H9 (cell line): ENCODE measurements around the gene HS6ST1. TPM values are rescaled to one million over a fixed set of nuclear protein-coding genes. Genes with fewer than 3 reads are reported as not detected.

ENCODE experiments used
- DNase-seq: peaks from one replicate; pipeline ENCODE4 v3.0.0-alpha.2; 2017
- H2AFZ ChIP-seq: one replicate; pipeline ENCODE4 v1.6.1; 2013; ENCODE audit warnings: mild to moderate bottlenecking, low read length, control low read depth, moderate library complexity
- H2AK5ac ChIP-seq: 2 replicates; pipeline ENCODE4 v1.6.1; 2013; ENCODE audit warnings: low read length, control low read depth, mixed read lengths; ENCODE audit not compliant: insufficient read length
- H2BK120ac ChIP-seq: one replicate; pipeline ENCODE4 v1.6.1; 2013; ENCODE audit warnings: low read depth, mild to moderate bottlenecking, low read length, control low read depth, inconsistent platforms; ENCODE audit not compliant: poor library complexity, severe bottlenecking
- H2BK12ac ChIP-seq: 2 replicates; pipeline ENCODE4 v1.6.1; 2013; ENCODE audit warnings: low read length, control low read depth, mixed read lengths, low read depth; ENCODE audit not compliant: insufficient read length
- H2BK15ac ChIP-seq: 2 replicates; pipeline ENCODE4 v1.6.1; 2013; ENCODE audit warnings: low read depth, low read length, control low read depth
- H2BK20ac ChIP-seq: one replicate; pipeline ENCODE4 v1.6.1; 2013; ENCODE audit warnings: low read depth, mild to moderate bottlenecking, low read length, control low read depth, inconsistent platforms; ENCODE audit not compliant: poor library complexity, severe bottlenecking
- H2BK5ac ChIP-seq: 2 replicates; pipeline ENCODE4 v1.6.1; 2013; ENCODE audit warnings: low read length, control low read depth, mixed read lengths; ENCODE audit not compliant: insufficient read length
- H3K14ac ChIP-seq: 2 replicates; pipeline ENCODE4 v1.6.1; 2013; ENCODE audit warnings: low read length, control low read depth; ENCODE audit not compliant: insufficient read depth
- H3K18ac ChIP-seq: 2 replicates; pipeline ENCODE4 v1.6.1; 2013; ENCODE audit warnings: low read depth, mild to moderate bottlenecking, mixed read lengths, low read length, control low read depth; ENCODE audit not compliant: insufficient read length
- H3K23ac ChIP-seq: 2 replicates; pipeline ENCODE4 v1.6.1; 2013; ENCODE audit warnings: low read length, control low read depth, mixed read lengths, low read depth; ENCODE audit not compliant: insufficient read length
- H3K23me2 ChIP-seq: 2 replicates; pipeline ENCODE4 v1.6.1; 2013; ENCODE audit warnings: low read depth, mild to moderate bottlenecking, mixed read lengths, low read length, control low read depth; ENCODE audit not compliant: insufficient read length, poor library complexity, severe bottlenecking
- H3K27ac ChIP-seq: 2 replicates; pipeline ENCODE4 v1.5.1; 2013; ENCODE audit warnings: low read length, control low read depth, mixed read lengths, low read depth; ENCODE audit not compliant: insufficient read length
- H3K27me3 ChIP-seq: 2 replicates; pipeline ENCODE4 v1.6.1; 2013; ENCODE audit warnings: low read length, control low read depth, inconsistent platforms; ENCODE audit not compliant: insufficient read depth
- H3K4ac ChIP-seq: 2 replicates; pipeline ENCODE4 v1.6.1; 2013; ENCODE audit warnings: low read depth, mild to moderate bottlenecking, control low read depth, inconsistent platforms, low read length, moderate library complexity
- H3K4me1 ChIP-seq: 2 replicates; pipeline ENCODE4 v1.6.1; 2013; ENCODE audit warnings: low read length, control low read depth, inconsistent platforms; ENCODE audit not compliant: insufficient read depth
- H3K4me2 ChIP-seq: 2 replicates; pipeline ENCODE4 v1.6.1; 2013; ENCODE audit warnings: low read length, control low read depth, mixed read lengths; ENCODE audit not compliant: insufficient read length, insufficient read depth
- H3K56ac ChIP-seq: 2 replicates; pipeline ENCODE4 v1.6.1; 2013; ENCODE audit warnings: low read depth, mild to moderate bottlenecking, mixed read lengths, low read length, control low read depth; ENCODE audit not compliant: insufficient read length
- H3K79me1 ChIP-seq: 2 replicates; pipeline ENCODE4 v1.6.1; 2013; ENCODE audit warnings: low read depth, mild to moderate bottlenecking, moderate library complexity, low read length, control low read depth, inconsistent platforms; ENCODE audit not compliant: insufficient read depth, poor library complexity, severe bottlenecking
- H3K79me2 ChIP-seq: 2 replicates; pipeline ENCODE4 v1.6.1; 2013; ENCODE audit warnings: low read length, control low read depth, inconsistent platforms; ENCODE audit not compliant: insufficient read depth
- H3K9ac ChIP-seq: 2 replicates; pipeline ENCODE4 v1.6.1; 2013; ENCODE audit warnings: low read length, control low read depth, mixed read lengths; ENCODE audit not compliant: insufficient read length; ENCODE audit errors: extremely low read depth
- H3K9me3 ChIP-seq: one replicate; pipeline ENCODE4 v1.6.1; 2013; ENCODE audit warnings: low read depth, low read length, inconsistent platforms; ENCODE audit not compliant: control insufficient read depth
- H3T11ph ChIP-seq: one replicate; pipeline ENCODE4 v1.6.1; 2013; ENCODE audit warnings: mild to moderate bottlenecking, low read length, control low read depth, inconsistent platforms
- H4K20me1 ChIP-seq: one replicate; pipeline ENCODE4 v1.6.1; 2013; ENCODE audit not compliant: control insufficient read depth, insufficient read length, insufficient read depth
- H4K5ac ChIP-seq: 2 replicates; pipeline ENCODE4 v1.6.1; 2013; ENCODE audit warnings: low read depth, mild to moderate bottlenecking, mixed read lengths, low read length, control low read depth; ENCODE audit not compliant: insufficient read length
- H4K8ac ChIP-seq: replicated peaks from 2 replicates; pipeline ENCODE4 v1.6.1; 2013; ENCODE audit warnings: low read length, control low read depth, mixed read lengths, low read depth; ENCODE audit not compliant: insufficient read length
- H4K91ac ChIP-seq: 2 replicates; pipeline ENCODE4 v1.6.1; 2013; ENCODE audit warnings: low read depth, mild to moderate bottlenecking, moderate library complexity, mixed read lengths, low read length, control low read depth; ENCODE audit not compliant: insufficient read length
- H3K27ac Mint-ChIP-seq, 3 experiments: 2 replicates in 2 of 3; 3 replicates in 1 of 3; pipeline ENCODE4 v1.8.0; 2020 to 2021; ENCODE audit warnings: mixed read lengths in 3 of 3, mild to moderate bottlenecking in 1 of 3, moderate library complexity in 1 of 3
- H3K27me3 Mint-ChIP-seq: 2 replicates; pipeline ENCODE4 v1.8.0; 2021; ENCODE audit warnings: low read depth, mild to moderate bottlenecking, moderate library complexity, mixed read lengths
- H3K36me3 Mint-ChIP-seq, 3 experiments: 2 replicates in 2 of 3; 3 replicates in 1 of 3; pipeline ENCODE4 v1.8.0; 2020 to 2021; ENCODE audit warnings: low read depth in 3 of 3, mixed read lengths in 3 of 3; ENCODE audit not compliant: insufficient read depth in 1 of 3
- H3K4me1 Mint-ChIP-seq, 2 experiments: 2 replicates each; pipeline ENCODE4 v1.8.0; 2020; ENCODE audit warnings: mixed read lengths in 2 of 2
- H3K4me3 Mint-ChIP-seq, 2 experiments: 2 replicates in 1 of 2; 3 replicates in 1 of 2; pipeline ENCODE4 v1.8.0; 2020 to 2021; ENCODE audit warnings: mild to moderate bottlenecking in 2 of 2, mixed read lengths in 2 of 2, moderate library complexity in 1 of 2
- H3K9me3 Mint-ChIP-seq, 2 experiments: 2 replicates in 1 of 2; 3 replicates in 1 of 2; pipeline ENCODE4 v1.8.0; 2020; ENCODE audit warnings: mild to moderate bottlenecking in 2 of 2, mixed read lengths in 2 of 2, moderate library complexity in 1 of 2
- WGBS: extraction: QIAGEN DNeasy Blood & Tissue Kit; methylation state at CpG from one replicate; pipeline ENCODE4 v1.1.7; 2013; ENCODE audit warnings: missing lambda C conversion rate, low lambda C conversion rate, mixed read lengths; ENCODE audit not compliant: insufficient read length; ENCODE audit errors: extremely low coverage; 5-methylcytosine and 5-hydroxymethylcytosine counted together
- total RNA-seq: library from RNA; stranded (reverse); gene quantifications from 2 replicates; pipeline ENCODE4 v1.2.1, GENCODE V29; 2021
- TF ChIP-seq, protein P1 (sequence below): fragments of 200-600 bp; sonication (generic); conservative IDR thresholded peaks from 3 replicates; pipeline ENCODE4 v1.8.0; 2021; ENCODE audit warnings: antibody characterized with exemption, mild to moderate bottlenecking

HS6ST1 gene
- total RNA-seq, 1 experiment from 2014 or later: 60.2 TPM

DNA sequence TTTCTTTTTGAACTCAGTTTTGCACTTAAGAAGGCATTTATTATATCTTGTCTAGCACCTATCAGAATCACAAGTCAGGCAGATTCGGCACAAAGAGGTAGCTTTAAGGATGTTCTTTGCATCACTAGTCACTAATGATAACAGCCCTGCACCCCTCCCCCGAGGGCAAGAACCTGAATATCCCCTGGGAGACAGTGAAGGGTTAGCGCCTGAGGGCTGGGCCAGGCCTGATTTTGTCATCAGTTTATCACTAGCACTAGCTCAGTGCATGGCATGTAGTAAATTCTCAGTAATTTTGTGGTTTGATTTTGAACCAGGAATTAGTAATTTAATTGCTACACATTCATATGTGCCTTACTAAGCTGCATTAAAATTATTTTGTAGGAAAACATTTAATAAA lies 23.9 kb upstream of the HS6ST1 start:
- no peak overlapping the region for H2AFZ ChIP-seq
- H4K91ac ChIP-seq: no peak overlapping the region
- H2BK12ac ChIP-seq: no peak overlapping the region
- H3K14ac ChIP-seq: no peak overlapping the region
- H3K79me1 ChIP-seq: no peaks in the 10 kb centered on the region
- H3K4me1 Mint-ChIP-seq: peaks cover under 1% of the 10 kb centered on the region in 2 experiments; a peak in 2 of 4 replicates
- WGBS: no CpG with 5 or more reads among the region's 3 CpGs
- H3T11ph ChIP-seq: no peak overlapping the region
- no peak overlapping the region for H2BK15ac ChIP-seq
- no peak overlapping the region for H2AK5ac ChIP-seq
- no peak overlapping the region for H3K4me3 Mint-ChIP-seq
- no peaks in the 10 kb centered on the region for H3K4me1 ChIP-seq
- TF ChIP-seq, protein P1, sequence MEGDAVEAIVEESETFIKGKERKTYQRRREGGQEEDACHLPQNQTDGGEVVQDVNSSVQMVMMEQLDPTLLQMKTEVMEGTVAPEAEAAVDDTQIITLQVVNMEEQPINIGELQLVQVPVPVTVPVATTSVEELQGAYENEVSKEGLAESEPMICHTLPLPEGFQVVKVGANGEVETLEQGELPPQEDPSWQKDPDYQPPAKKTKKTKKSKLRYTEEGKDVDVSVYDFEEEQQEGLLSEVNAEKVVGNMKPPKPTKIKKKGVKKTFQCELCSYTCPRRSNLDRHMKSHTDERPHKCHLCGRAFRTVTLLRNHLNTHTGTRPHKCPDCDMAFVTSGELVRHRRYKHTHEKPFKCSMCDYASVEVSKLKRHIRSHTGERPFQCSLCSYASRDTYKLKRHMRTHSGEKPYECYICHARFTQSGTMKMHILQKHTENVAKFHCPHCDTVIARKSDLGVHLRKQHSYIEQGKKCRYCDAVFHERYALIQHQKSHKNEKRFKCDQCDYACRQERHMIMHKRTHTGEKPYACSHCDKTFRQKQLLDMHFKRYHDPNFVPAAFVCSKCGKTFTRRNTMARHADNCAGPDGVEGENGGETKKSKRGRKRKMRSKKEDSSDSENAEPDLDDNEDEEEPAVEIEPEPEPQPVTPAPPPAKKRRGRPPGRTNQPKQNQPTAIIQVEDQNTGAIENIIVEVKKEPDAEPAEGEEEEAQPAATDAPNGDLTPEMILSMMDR: no peak
- H3K79me2 ChIP-seq: no peaks in the 10 kb centered on the region
- no peak overlapping the region for H3K18ac ChIP-seq
- H3K56ac ChIP-seq: no peak overlapping the region
- no peaks in the 10 kb centered on the region for H3K9me3 ChIP-seq
- no peak for DNase-seq
- peaks cover 8 to 23% (median 12%) of the 10 kb centered on the region in 3 experiments for H3K36me3 Mint-ChIP-seq
- H3K27me3 ChIP-seq: no peaks in the 10 kb centered on the region
- no peak overlapping the region for H4K5ac ChIP-seq
- no peak overlapping the region for H3K27ac ChIP-seq
- H2BK5ac ChIP-seq: no peak overlapping the region
- peaks cover 26 to 27% of the 10 kb centered on the region in 2 experiments for H3K9me3 Mint-ChIP-seq
- H3K23me2 ChIP-seq: no peaks in the 10 kb centered on the region
- no peak overlapping the region for H3K27ac Mint-ChIP-seq
- H3K4me2 ChIP-seq: no peak overlapping the region
- no peak overlapping the region for H3K9ac ChIP-seq
- no peaks in the 10 kb centered on the region for H4K20me1 ChIP-seq
- no peak overlapping the region for H3K23ac ChIP-seq
- no peak overlapping the region for H2BK120ac ChIP-seq
- no peak overlapping the region for H2BK20ac ChIP-seq
- peaks cover 5% of the 10 kb centered on the region for H3K27me3 Mint-ChIP-seq
- no peak overlapping the region for H4K8ac ChIP-seq
- H3K4ac ChIP-seq: no peak overlapping the region
